Memory B cell (primary cell): ENCODE data around the gene LAMB1.
A peak's percentile ranks its signal among the peaks of the same experiment; 100 is the strongest.

Source experiments
- ATAC-seq: fragments of 150-1000 bp; cut with Tn5 transposase; 2 replicates; pipeline ENCODE4 v1.10.0; 2021; ENCODE audit warnings: low read depth, mild to moderate bottlenecking, moderate library complexity
- DNase-seq, 2 donors: peaks; one replicate each; pipeline ENCODE4 v3.0.0; 2022; ENCODE audit warnings: low spot score in 2 of 2
- H3K27ac Mint-ChIP-seq: one replicate; pipeline ENCODE4 v1.8.0; 2022; ENCODE audit warnings: mild to moderate bottlenecking, moderate library complexity, mixed read lengths
- H3K27me3 Mint-ChIP-seq: one replicate; pipeline ENCODE4 v1.8.0; 2022; ENCODE audit warnings: mixed read lengths
- H3K36me3 Mint-ChIP-seq: one replicate; pipeline ENCODE4 v1.8.0; 2022; ENCODE audit warnings: mild to moderate bottlenecking, mixed read lengths
- H3K4me1 Mint-ChIP-seq: one replicate; pipeline ENCODE4 v1.8.0; 2022; ENCODE audit warnings: mixed read lengths
- H3K4me3 Mint-ChIP-seq: one replicate; pipeline ENCODE4 v1.8.0; 2022; ENCODE audit warnings: mild to moderate bottlenecking, moderate library complexity, mixed read lengths
- H3K9me3 Mint-ChIP-seq: one replicate; pipeline ENCODE4 v1.8.0; 2022; ENCODE audit warnings: mixed read lengths

Gene LAMB1

GRCh38 chr7:107978815-107979408, 24.0 kb downstream of the LAMB1 start:
- no peak for ATAC-seq
- Mint-ChIP-seq H3K4me1 (no peaks in the 10 kb centered on the region), H3K27ac (no peak overlapping the region), H3K36me3 (no peaks in the 10 kb centered on the region), H3K27me3 (peaks cover 4% of the 10 kb centered on the region), H3K4me3 (no peak overlapping the region), H3K9me3 (no peaks in the 10 kb centered on the region)
- no peak for DNase-seq

GRCh38 chr7:107977048-107977447, 25.9 kb downstream of the LAMB1 start:
- Mint-ChIP-seq H3K4me1 (no peaks in the 10 kb centered on the region), H3K9me3 (no peaks in the 10 kb centered on the region), H3K36me3 (no peaks in the 10 kb centered on the region), H3K27ac (no peak overlapping the region), H3K4me3 (no peak overlapping the region), H3K27me3 (peaks cover 6% of the 10 kb centered on the region)
- DNase-seq (no peak), ATAC-seq (no peak)

- no peak overlapping the region for H3K27ac Mint-ChIP-seq
- no peaks in the 10 kb centered on the region for H3K4me1 Mint-ChIP-seq
- no peaks in the 10 kb centered on the region for H3K9me3 Mint-ChIP-seq
- no peak for DNase-seq
- no peaks in the 10 kb centered on the region for H3K36me3 Mint-ChIP-seq
- no peak overlapping the region for H3K4me3 Mint-ChIP-seq
- H3K27me3 Mint-ChIP-seq: peaks cover 4% of the 10 kb centered on the region
- ATAC-seq: no peak
Observed at GRCh38 chr7:107976620-107977019, 26.3 kb downstream of the LAMB1 start.

- Mint-ChIP-seq H3K27me3 (peaks cover 4% of the 10 kb centered on the region), H3K4me1 (no peaks in the 10 kb centered on the region)
- no peak for ATAC-seq
Observed at GRCh38 chr7:107975394-107976013, 27.5 kb downstream of the LAMB1 start.

GRCh38 chr7:107973861-107974260, 29.1 kb downstream of the LAMB1 start:
- no peaks in the 10 kb centered on the region for H3K9me3 Mint-ChIP-seq
- ATAC-seq: no peak
- peaks cover 4% of the 10 kb centered on the region for H3K27me3 Mint-ChIP-seq
- DNase-seq: no peak
- no peak overlapping the region for H3K4me3 Mint-ChIP-seq
- no peak overlapping the region for H3K27ac Mint-ChIP-seq
- H3K4me1 Mint-ChIP-seq: no peaks in the 10 kb centered on the region
- H3K36me3 Mint-ChIP-seq: no peaks in the 10 kb centered on the region

More at GRCh38 chr7:107975394-107976013, 27.5 kb downstream of the LAMB1 start:
- Mint-ChIP-seq H3K9me3 (no peaks in the 10 kb centered on the region), H3K36me3 (no peaks in the 10 kb centered on the region), H3K4me3 (no peak overlapping the region), H3K27ac (no peak overlapping the region)
- no peak for DNase-seq

GRCh38 chr7:107972941-107973376, 30.0 kb downstream of the LAMB1 start:
- H3K27me3 Mint-ChIP-seq: peaks cover 4% of the 10 kb centered on the region

GRCh38 chr7:107972075-107972482, 30.9 kb downstream of the LAMB1 start:
- Mint-ChIP-seq H3K4me1 (no peaks in the 10 kb centered on the region), H3K27ac (no peak overlapping the region)

More at GRCh38 chr7:107972941-107973376, 30.0 kb downstream of the LAMB1 start:
- Mint-ChIP-seq H3K27ac (peak overlapping the region; percentile 62), H3K9me3 (no peaks in the 10 kb centered on the region), H3K4me1 (no peaks in the 10 kb centered on the region), H3K36me3 (no peaks in the 10 kb centered on the region), H3K4me3 (no peak overlapping the region)
- DNase-seq: no peak
- no peak for ATAC-seq

GRCh38 chr7:107971613-107972012, 31.3 kb downstream of the LAMB1 start:
- Mint-ChIP-seq H3K9me3 (no peaks in the 10 kb centered on the region), H3K4me1 (no peaks in the 10 kb centered on the region), H3K4me3 (no peak overlapping the region), H3K27me3 (peaks cover 2% of the 10 kb centered on the region), H3K36me3 (no peaks in the 10 kb centered on the region), H3K27ac (no peak overlapping the region)
- no peak for ATAC-seq
- DNase-seq: no peak

More at GRCh38 chr7:107972075-107972482, 30.9 kb downstream of the LAMB1 start:
- no peak overlapping the region for H3K4me3 Mint-ChIP-seq
- DNase-seq (no peak), ATAC-seq (no peak)
- no peaks in the 10 kb centered on the region for H3K9me3 Mint-ChIP-seq
- no peaks in the 10 kb centered on the region for H3K36me3 Mint-ChIP-seq
- peaks cover 4% of the 10 kb centered on the region for H3K27me3 Mint-ChIP-seq

- peaks cover 2% of the 10 kb centered on the region for H3K27me3 Mint-ChIP-seq
- no peak overlapping the region for H3K27ac Mint-ChIP-seq
- H3K9me3 Mint-ChIP-seq: no peaks in the 10 kb centered on the region
- H3K4me1 Mint-ChIP-seq: no peaks in the 10 kb centered on the region
- H3K36me3 Mint-ChIP-seq: no peaks in the 10 kb centered on the region
- H3K4me3 Mint-ChIP-seq: no peak overlapping the region
- DNase-seq (no peak), ATAC-seq (no peak)
Observed at GRCh38 chr7:107971100-107971499, 31.9 kb downstream of the LAMB1 start.

GRCh38 chr7:107969856-107970255, 33.1 kb downstream of the LAMB1 start:
- Mint-ChIP-seq H3K27me3 (peaks cover 4% of the 10 kb centered on the region), H3K9me3 (no peaks in the 10 kb centered on the region), H3K27ac (no peak overlapping the region), H3K4me3 (no peak overlapping the region), H3K4me1 (no peaks in the 10 kb centered on the region), H3K36me3 (no peaks in the 10 kb centered on the region)
- ATAC-seq (no peak), DNase-seq (no peak)

GRCh38 chr7:107968449-107968848, 34.5 kb downstream of the LAMB1 start:
- Mint-ChIP-seq H3K36me3 (no peaks in the 10 kb centered on the region), H3K27ac (no peak overlapping the region), H3K4me1 (no peaks in the 10 kb centered on the region), H3K4me3 (no peak overlapping the region), H3K27me3 (peaks cover 4% of the 10 kb centered on the region), H3K9me3 (no peaks in the 10 kb centered on the region)
- ATAC-seq (no peak), DNase-seq (no peak)

- H3K27ac Mint-ChIP-seq: no peak overlapping the region
- DNase-seq (no peak), ATAC-seq (no peak)
- peaks cover 2% of the 10 kb centered on the region for H3K27me3 Mint-ChIP-seq
- H3K9me3 Mint-ChIP-seq: no peaks in the 10 kb centered on the region
- H3K36me3 Mint-ChIP-seq: no peaks in the 10 kb centered on the region
- H3K4me3 Mint-ChIP-seq: no peak overlapping the region
- H3K4me1 Mint-ChIP-seq: no peaks in the 10 kb centered on the region
Observed at GRCh38 chr7:107967420-107967819, 35.5 kb downstream of the LAMB1 start.

- no peaks in the 10 kb centered on the region for H3K36me3 Mint-ChIP-seq
- no peaks in the 10 kb centered on the region for H3K9me3 Mint-ChIP-seq
- no peaks in the 10 kb centered on the region for H3K4me1 Mint-ChIP-seq
- no peak overlapping the region for H3K4me3 Mint-ChIP-seq
- H3K27ac Mint-ChIP-seq: no peak overlapping the region
- peaks cover 6% of the 10 kb centered on the region for H3K27me3 Mint-ChIP-seq
- ATAC-seq (no peak), DNase-seq (no peak)
Observed at GRCh38 chr7:107966711-107967110, 36.2 kb downstream of the LAMB1 start.

GRCh38 chr7:107964510-107964909, 38.5 kb downstream of the LAMB1 start:
- H3K9me3 Mint-ChIP-seq: no peaks in the 10 kb centered on the region
- ATAC-seq: no peak
- no peak overlapping the region for H3K4me3 Mint-ChIP-seq
- no peaks in the 10 kb centered on the region for H3K4me1 Mint-ChIP-seq
- no peak overlapping the region for H3K27ac Mint-ChIP-seq
- no peaks in the 10 kb centered on the region for H3K36me3 Mint-ChIP-seq
- DNase-seq: no peak
- peaks cover 10% of the 10 kb centered on the region for H3K27me3 Mint-ChIP-seq

- ATAC-seq (no peak), DNase-seq (no peak)
- Mint-ChIP-seq H3K36me3 (no peaks in the 10 kb centered on the region), H3K27ac (no peak overlapping the region), H3K27me3 (peaks cover 14% of the 10 kb centered on the region), H3K4me3 (no peak overlapping the region), H3K4me1 (no peaks in the 10 kb centered on the region), H3K9me3 (no peaks in the 10 kb centered on the region)
Observed at GRCh38 chr7:107962817-107963216, 40.1 kb downstream of the LAMB1 start.
